Neural cell (in vitro differentiated cells): ENCODE data around the gene VWA8.

Source experiments
- CTCF ChIP-seq: fragments of 450-650 bp; IDR thresholded peaks from 2 replicates; pipeline ENCODE4 v1.5.1; 2014; ENCODE audit warnings: antibody characterized with exemption, mild to moderate bottlenecking, moderate library complexity; ENCODE audit not compliant: poor library complexity, severe bottlenecking
- EP300 ChIP-seq: fragments of 450-650 bp; conservative IDR thresholded peaks from 2 replicates; pipeline ENCODE4 v1.6.1; 2014; ENCODE audit warnings: antibody characterized with exemption, mild to moderate bottlenecking, moderate library complexity; ENCODE audit not compliant: poor library complexity, severe bottlenecking
- POLR2AphosphoS5 ChIP-seq: IDR thresholded peaks from 2 replicates; pipeline ENCODE4 v1.6.1; 2012
- RAD21 ChIP-seq: fragments of 450-650 bp; conservative IDR thresholded peaks from 2 replicates; pipeline ENCODE4 v1.6.1; 2014; ENCODE audit warnings: antibody characterized with exemption, mild to moderate bottlenecking, moderate library complexity
- REST ChIP-seq: IDR thresholded peaks from 2 replicates; pipeline ENCODE4 v1.6.1; 2012; ENCODE audit warnings: borderline replicate concordance
- TAF1 ChIP-seq: IDR thresholded peaks from 2 replicates; pipeline ENCODE4 v1.6.1; 2012; ENCODE audit warnings: low read depth

- no peak for TF ChIP-seq CTCF
- TF ChIP-seq RAD21: no peak
- TF ChIP-seq POLR2AphosphoS5: no peak
- TF ChIP-seq REST: no peak
- no peak for TF ChIP-seq EP300
- no peak for TF ChIP-seq TAF1
These were observed 413.5 kb downstream of the VWA8 start for GRCh38 chr13:41547251-41548000.
